ENCODE results near the gene BEGAIN.

Gene BEGAIN

GRCh38 chr14:100554696-100555320 is 32.4 kb downstream of the BEGAIN start:
- POLR2A ChIA-PET: no interaction called here

GRCh38 chr14:100554082-100554677 is 33.0 kb downstream of the BEGAIN start:
- H3K4me3 ChIP-seq (ENCODE audit: low read depth, low read length): no peak overlapping the region
- ChIA-PET POLR2A (no interaction called here), CTCF (interaction anchor here (0.7 kb wide), 1 partner anchor 90 kb away, joined by 3 read pairs; no protein-coding TSS in a partner anchor)
- TF ChIP-seq CTCF (IDR thresholded peaks at IDR 0.05; ENCODE audit: insufficient read depth, low read length, missing control alignments): no peak
- no peak for DNase-seq (ENCODE audit: low read depth, low spot score)

More at GRCh38 chr14:100554696-100555320, 32.4 kb downstream of the BEGAIN start:
- CTCF ChIA-PET: no interaction called here
- no peak for TF ChIP-seq CTCF (IDR thresholded peaks at IDR 0.05; ENCODE audit: insufficient read depth, low read length, missing control alignments)
- no peak overlapping the region for H3K4me3 ChIP-seq (ENCODE audit: low read depth, low read length)
- DNase-seq (ENCODE audit: low read depth, low spot score): no peak

- CTCF ChIA-PET: interaction anchor here (0.7 kb wide), 1 partner anchor 90 kb away, joined by 3 read pairs; no protein-coding TSS in a partner anchor
- DNase-seq (ENCODE audit: low read depth, low spot score): no peak
- POLR2A ChIA-PET: no interaction called here
- no peak overlapping the region for H3K4me3 ChIP-seq (ENCODE audit: low read depth, low read length)
- TF ChIP-seq CTCF (IDR thresholded peaks at IDR 0.05; ENCODE audit: insufficient read depth, low read length, missing control alignments): no peak
These were observed 33.7 kb downstream of the BEGAIN start for GRCh38 chr14:100553471-100553870.

- no peak for DNase-seq (ENCODE audit: low read depth, low spot score)
- H3K4me3 ChIP-seq (ENCODE audit: low read depth, low read length): no peak overlapping the region
- CTCF ChIA-PET: no interaction called here
- POLR2A ChIA-PET: no interaction called here
- no peak for TF ChIP-seq CTCF (IDR thresholded peaks at IDR 0.05; ENCODE audit: insufficient read depth, low read length, missing control alignments)
These were observed 34.6 kb downstream of the BEGAIN start for GRCh38 chr14:100552524-100553125.

- CTCF ChIA-PET: no interaction called here
- no peak overlapping the region for H3K4me3 ChIP-seq (ENCODE audit: low read depth, low read length)
- DNase-seq (ENCODE audit: low read depth, low spot score): no peak
- no peak for TF ChIP-seq CTCF (IDR thresholded peaks at IDR 0.05; ENCODE audit: insufficient read depth, low read length, missing control alignments)
- POLR2A ChIA-PET: no interaction called here
These were observed 36.2 kb downstream of the BEGAIN start for GRCh38 chr14:100551056-100551455.

- ChIA-PET POLR2A (no interaction called here), CTCF (no interaction called here)
- no peak for DNase-seq (ENCODE audit: low read depth, low spot score)
- TF ChIP-seq CTCF (IDR thresholded peaks at IDR 0.05; ENCODE audit: insufficient read depth, low read length, missing control alignments): no peak
- no peak overlapping the region for H3K4me3 ChIP-seq (ENCODE audit: low read depth, low read length)
These were observed 37.2 kb downstream of the BEGAIN start for GRCh38 chr14:100549834-100550625.
